Osteoblast (primary cell): Measurements from ENCODE around the gene FOXJ1. TPM values are rescaled to one million over a fixed set of nuclear protein-coding genes. Genes with fewer than 3 reads are reported as not detected.

ENCODE experiments used
- DNase-seq: peaks from one replicate; pipeline ENCODE4 v3.0.0; 2011; ENCODE audit warnings: low spot score, mixed read lengths; ENCODE audit not compliant: insufficient read length; ENCODE audit errors: missing footprints
- H2AFZ ChIP-seq: 2 replicates; pipeline ENCODE4 v1.6.0; 2011; ENCODE audit warnings: mild to moderate bottlenecking, low read length
- H3K27ac ChIP-seq: 2 replicates; pipeline ENCODE4 v1.5.1; 2011; ENCODE audit warnings: mild to moderate bottlenecking, low read depth, low read length, moderate library complexity
- H3K27me3 ChIP-seq: 2 replicates; pipeline ENCODE4 v1.6.0; 2012; ENCODE audit warnings: mild to moderate bottlenecking, control low read depth, inconsistent platforms, low read length, moderate library complexity; ENCODE audit not compliant: insufficient read depth
- H3K36me3 ChIP-seq: 2 replicates; pipeline ENCODE4 v1.5.1; 2011; ENCODE audit warnings: mild to moderate bottlenecking, low read length, control low read depth, moderate library complexity; ENCODE audit not compliant: insufficient read depth
- H3K4me1 ChIP-seq: 2 replicates; pipeline ENCODE4 v1.5.1; 2011; ENCODE audit warnings: mild to moderate bottlenecking, low read length, control low read depth, moderate library complexity; ENCODE audit not compliant: insufficient read depth
- H3K4me2 ChIP-seq: 2 replicates; pipeline ENCODE4 v1.6.0; 2011; ENCODE audit warnings: mild to moderate bottlenecking, low read length; ENCODE audit not compliant: insufficient read depth
- H3K4me3 ChIP-seq: fragments of 200-600 bp; sonication (generic); 3 replicates; pipeline ENCODE4 v1.5.1; 2012; ENCODE audit warnings: mild to moderate bottlenecking, low read length, inconsistent platforms; ENCODE audit not compliant: insufficient read depth
- H3K79me2 ChIP-seq: 2 replicates; pipeline ENCODE4 v1.6.0; 2012; ENCODE audit warnings: mild to moderate bottlenecking, low read length, control low read depth, inconsistent platforms; ENCODE audit not compliant: insufficient read depth
- H3K9me3 ChIP-seq: 2 replicates; pipeline ENCODE4 v1.5.1; 2011; ENCODE audit warnings: low read depth, low read length, control low read depth
- H4K20me1 ChIP-seq: 2 replicates; pipeline ENCODE4 v1.6.0; 2012; ENCODE audit warnings: mild to moderate bottlenecking, low read length, control low read depth; ENCODE audit not compliant: insufficient read depth
- CTCF ChIP-seq: IDR thresholded peaks from 2 replicates; pipeline ENCODE4 v1.5.1; 2011; ENCODE audit warnings: mild to moderate bottlenecking, low read depth, low read length, moderate library complexity; ENCODE audit errors: extremely low read depth
- total RNA-seq: library from RNA; depleted of rRNA; stranded (reverse); fragments of >200 nt; gene quantifications from 2 replicates; pipeline ENCODE4 v1.2.3, GENCODE V29; 2012

The FOXJ1 gene
- total RNA-seq, 1 donor, result not detected

DNA sequence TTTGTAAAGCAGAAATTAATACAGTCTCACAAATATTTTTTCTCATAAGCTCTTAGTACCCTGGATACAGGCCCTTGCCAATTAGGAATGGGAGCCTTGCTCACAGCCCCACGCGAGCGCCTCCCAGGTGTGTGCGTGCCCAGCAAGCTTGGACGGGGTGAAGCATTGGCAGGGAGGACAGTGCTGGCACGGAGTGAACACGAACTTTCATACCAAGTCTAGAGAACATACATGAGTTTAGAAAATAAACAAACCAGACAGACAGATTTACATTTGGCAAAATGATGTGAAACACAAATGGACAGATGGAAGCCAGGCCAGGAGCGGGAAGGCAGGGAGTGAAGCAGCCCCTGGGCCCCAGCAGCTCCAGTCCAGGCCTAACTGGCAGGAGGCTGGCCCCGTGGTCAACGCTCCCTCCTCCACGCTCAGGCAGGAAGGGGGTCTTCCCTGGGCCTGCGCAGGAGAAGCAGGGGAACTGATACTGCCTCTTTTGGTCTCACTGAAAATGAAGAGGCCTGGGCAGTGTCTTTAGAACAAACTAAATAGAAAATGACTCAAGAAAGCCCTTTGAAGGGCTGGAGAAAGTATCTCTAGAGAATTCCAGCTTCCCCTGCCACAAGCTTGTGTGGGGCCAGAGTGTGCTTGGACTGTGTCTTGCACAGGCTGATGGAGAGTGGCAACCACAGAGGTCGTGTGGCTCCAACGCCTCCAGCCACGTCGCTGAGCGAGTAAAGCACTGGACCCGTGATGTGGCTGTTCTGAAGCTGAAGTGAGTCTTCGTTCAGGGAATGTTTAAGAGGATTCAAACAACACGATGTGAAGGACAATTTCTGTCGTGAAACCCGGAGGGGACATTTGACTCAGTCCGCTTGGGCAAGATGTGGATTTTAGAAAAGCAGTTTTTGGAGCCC is 9.9 kb upstream of the FOXJ1 start:
- H3K4me1 ChIP-seq, result no peaks in the 10 kb centered on the region
- H3K4me2 ChIP-seq, result no peak overlapping the region
- no peak for TF ChIP-seq CTCF
- no peaks in the 10 kb centered on the region for H3K9me3 ChIP-seq
- H4K20me1 ChIP-seq, result no peaks in the 10 kb centered on the region
- no peak overlapping the region for H3K27ac ChIP-seq
- no peak for DNase-seq
- no peak overlapping the region for H2AFZ ChIP-seq
- no peak overlapping the region for H3K4me3 ChIP-seq
- no peaks in the 10 kb centered on the region for H3K79me2 ChIP-seq
- no peaks in the 10 kb centered on the region for H3K36me3 ChIP-seq
- H3K27me3 ChIP-seq, result peaks cover 12% of the 10 kb centered on the region

DNA sequence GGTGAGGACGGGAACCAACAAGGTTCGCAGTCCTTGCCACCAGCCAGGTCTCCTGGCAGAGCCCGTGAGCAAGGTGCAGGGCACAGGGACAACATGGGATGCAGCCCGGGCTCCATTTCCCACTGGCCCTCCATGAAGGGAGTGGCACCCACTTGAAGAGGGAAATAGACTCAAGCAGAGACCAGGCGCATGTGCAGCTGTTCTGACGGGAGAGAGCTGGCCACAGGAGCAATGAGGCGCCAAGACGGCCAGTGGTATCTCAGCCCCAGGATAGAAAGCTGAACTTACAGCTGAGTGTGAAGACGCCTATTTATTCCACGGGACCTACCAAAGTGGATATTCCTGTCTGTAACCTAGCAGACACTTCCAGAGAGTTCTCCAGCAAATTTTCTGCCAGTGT is 8.2 kb upstream of the FOXJ1 start:
- no peak overlapping the region for H3K4me3 ChIP-seq
- no peak for TF ChIP-seq CTCF
- no peak for DNase-seq

GRCh38 chr17:76148015-76148326 is 6.9 kb upstream of the FOXJ1 start:
- peaks cover 5% of the 10 kb centered on the region for H3K27me3 ChIP-seq
- no peaks in the 10 kb centered on the region for H3K36me3 ChIP-seq
- DNase-seq, result no peak
- H3K79me2 ChIP-seq, result no peaks in the 10 kb centered on the region
- H3K9me3 ChIP-seq, result no peaks in the 10 kb centered on the region
- H3K4me1 ChIP-seq, result no peaks in the 10 kb centered on the region
- no peak overlapping the region for H3K4me3 ChIP-seq
- no peak overlapping the region for H2AFZ ChIP-seq
- H3K4me2 ChIP-seq, result no peak overlapping the region
- no peak for TF ChIP-seq CTCF
- no peaks in the 10 kb centered on the region for H4K20me1 ChIP-seq
- H3K27ac ChIP-seq, result no peak overlapping the region

More for the DNA sequence above, 8.2 kb upstream of the FOXJ1 start:
- Histone ChIP-seq H3K36me3 (no peaks in the 10 kb centered on the region), H3K27me3 (peaks cover 8% of the 10 kb centered on the region), H3K27ac (no peak overlapping the region), H4K20me1 (no peaks in the 10 kb centered on the region), H3K9me3 (no peaks in the 10 kb centered on the region), H3K79me2 (no peaks in the 10 kb centered on the region), H2AFZ (no peak overlapping the region), H3K4me1 (no peaks in the 10 kb centered on the region), H3K4me2 (no peak overlapping the region)

GRCh38 chr17:76147211-76148014 is 6.4 kb upstream of the FOXJ1 start:
- H3K4me1 ChIP-seq, result no peaks in the 10 kb centered on the region
- peaks cover 5% of the 10 kb centered on the region for H3K27me3 ChIP-seq
- peak; percentile 94 for DNase-seq
- no peak overlapping the region for H3K4me2 ChIP-seq
- peak; percentile 52 for TF ChIP-seq CTCF
- H2AFZ ChIP-seq, result peak overlapping the region; percentile 47
- no peaks in the 10 kb centered on the region for H3K9me3 ChIP-seq
- no peak overlapping the region for H3K4me3 ChIP-seq
- no peaks in the 10 kb centered on the region for H3K36me3 ChIP-seq
- no peaks in the 10 kb centered on the region for H4K20me1 ChIP-seq
- H3K79me2 ChIP-seq, result no peaks in the 10 kb centered on the region
- H3K27ac ChIP-seq, result no peak overlapping the region
